Panc1 (cell line): Measurements from ENCODE around the gene POC1B. TPM values are rescaled to one million over a fixed set of nuclear protein-coding genes. Genes with fewer than 3 reads are reported as not detected.

Source experiments
- ATAC-seq: fragments of 200-7000 bp; cut with Tn5 transposase; 2 replicates; pipeline ENCODE4 v1.9.1; 2020; ENCODE audit warnings: mild to moderate bottlenecking, moderate library complexity
- BruUV-seq: library from RNA; stranded (reverse); fragments of 400-500 nt; replicated peaks from 2 replicates; lab custom pipeline; 2021; lab: Mats Ljungman, UMichigan
- CTCF ChIA-PET: fragments of 300-600 bp; sonication (Branson Sonifier 250); formaldehyde crosslinking; loops from one replicate; lab custom pipeline; 2022; ENCODE audit warnings: antibody characterized with exemption; lab: Charles Lee
- POLR2A ChIA-PET: fragments of 300-600 bp; sonication (Branson Sonifier 250); formaldehyde crosslinking; loops from one replicate; lab custom pipeline; 2022; ENCODE audit warnings: antibody characterized with exemption; lab: Charles Lee
- DNase-seq: peaks from one replicate; pipeline ENCODE4 v3.0.0-alpha.2; 2010; ENCODE audit warnings: low read depth, low spot score
- H3K27ac ChIP-seq: 2 replicates; pipeline ENCODE4 v1.5.1; 2011; ENCODE audit warnings: mild to moderate bottlenecking, low read length, inconsistent platforms
- H3K27me3 ChIP-seq: fragments of 200-500 bp; sonication (Bioruptor generic); 2 replicates; pipeline ENCODE4 v1.6.0; 2014; ENCODE audit warnings: low read length, inconsistent platforms; ENCODE audit not compliant: control insufficient read depth, insufficient read depth
- H3K36me3 ChIP-seq: fragments of 200-500 bp; sonication (Bioruptor generic); 2 replicates; pipeline ENCODE4 v1.5.1; 2014; ENCODE audit warnings: inconsistent platforms, mild to moderate bottlenecking, low read length, moderate library complexity; ENCODE audit not compliant: control insufficient read depth, insufficient read depth
- H3K4me1 ChIP-seq: 2 replicates; pipeline ENCODE4 v1.5.1; 2011; ENCODE audit warnings: inconsistent platforms, mild to moderate bottlenecking, low read length, moderate library complexity; ENCODE audit not compliant: control insufficient read depth, insufficient read depth
- H3K4me3 ChIP-seq, 2 experiments: 2 replicates each; pipeline ENCODE4 v1.5.1; 2011 to 2012; ENCODE audit warnings: low read depth in 2 of 2, low read length in 2 of 2, mild to moderate bottlenecking in 2 of 2, inconsistent platforms in 1 of 2, moderate library complexity in 1 of 2
- H3K9me3 ChIP-seq: fragments of 200-500 bp; sonication (Bioruptor generic); 2 replicates; pipeline ENCODE4 v1.5.1; 2014; ENCODE audit warnings: low read depth, mild to moderate bottlenecking, inconsistent platforms, low read length, moderate library complexity; ENCODE audit not compliant: control insufficient read depth, insufficient read depth
- POLR2AphosphoS5 ChIP-seq: IDR thresholded peaks from 2 replicates; pipeline ENCODE4 v1.6.1; 2012; ENCODE audit warnings: mild to moderate bottlenecking, low read depth, low read length, moderate library complexity
- SIN3A ChIP-seq: IDR thresholded peaks from 2 replicates; pipeline ENCODE4 v1.6.1; 2012; ENCODE audit warnings: low read depth, mild to moderate bottlenecking, low read length, moderate library complexity, borderline replicate concordance; ENCODE audit not compliant: insufficient read depth
- TCF7L2 ChIP-seq: IDR thresholded peaks from 2 replicates; pipeline ENCODE4 v1.6.1; 2011; ENCODE audit warnings: mild to moderate bottlenecking, low read depth, low read length, inconsistent platforms
- in situ Hi-C: cut with HindIII; loops from 2 replicates; pipeline ENCODE4 v1.10.0; 2016; ENCODE audit warnings: low sequenced_read_pairs, low pct_unique_long_range_greater_than_20kb
- intact Hi-C: fragments of 100-400 bp; cut with micrococcal nuclease; formaldehyde crosslinking; loops from one replicate; pipeline ENCODE4 v1.10.0; 2022; ENCODE audit not compliant: unreplicated experiment
- total RNA-seq: library from RNA; stranded (reverse); gene quantifications from one replicate; pipeline ENCODE4 v1.2.1, GENCODE V29; 2021; ENCODE audit not compliant: unreplicated experiment
- TF ChIP-seq, protein P1 (sequence below), 2 experiments: IDR thresholded peaks; 2 replicates each; pipeline ENCODE4 v1.6.1; 2011 to 2012; ENCODE audit warnings: low read depth in 2 of 2, control low read depth in 1 of 2, low read length in 1 of 2, mild to moderate bottlenecking in 1 of 2, moderate library complexity in 1 of 2; ENCODE audit not compliant: insufficient read depth in 1 of 2
- TF ChIP-seq, protein P2 (sequence below): fragments of 450-650 bp; IDR thresholded peaks from 2 replicates; pipeline ENCODE4 v1.5.1; 2017; ENCODE audit warnings: mild to moderate bottlenecking

The POC1B gene
- total RNA-seq, 1 experiment from 2014 or later, result 7.3 TPM

DNA sequence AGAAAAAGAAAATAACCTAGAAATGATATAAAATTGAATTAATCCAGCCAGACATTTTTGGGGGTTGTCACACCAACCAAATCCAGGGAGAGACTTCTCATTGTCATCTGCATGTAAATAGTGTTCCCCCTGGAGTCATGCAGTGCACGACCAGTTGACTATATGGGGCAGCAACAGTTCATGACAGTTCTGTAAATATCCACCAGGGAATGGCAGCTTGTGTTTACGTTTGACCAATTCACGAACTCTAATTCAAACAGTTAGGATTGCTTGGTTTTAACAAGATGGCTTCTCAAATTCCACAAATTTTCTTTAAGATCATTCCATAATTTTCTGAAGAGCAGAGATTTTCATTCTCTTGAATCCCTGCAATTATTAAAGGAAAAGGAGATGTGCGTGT is 130.1 kb downstream of the POC1B start:
- TF ChIP-seq, protein P1, sequence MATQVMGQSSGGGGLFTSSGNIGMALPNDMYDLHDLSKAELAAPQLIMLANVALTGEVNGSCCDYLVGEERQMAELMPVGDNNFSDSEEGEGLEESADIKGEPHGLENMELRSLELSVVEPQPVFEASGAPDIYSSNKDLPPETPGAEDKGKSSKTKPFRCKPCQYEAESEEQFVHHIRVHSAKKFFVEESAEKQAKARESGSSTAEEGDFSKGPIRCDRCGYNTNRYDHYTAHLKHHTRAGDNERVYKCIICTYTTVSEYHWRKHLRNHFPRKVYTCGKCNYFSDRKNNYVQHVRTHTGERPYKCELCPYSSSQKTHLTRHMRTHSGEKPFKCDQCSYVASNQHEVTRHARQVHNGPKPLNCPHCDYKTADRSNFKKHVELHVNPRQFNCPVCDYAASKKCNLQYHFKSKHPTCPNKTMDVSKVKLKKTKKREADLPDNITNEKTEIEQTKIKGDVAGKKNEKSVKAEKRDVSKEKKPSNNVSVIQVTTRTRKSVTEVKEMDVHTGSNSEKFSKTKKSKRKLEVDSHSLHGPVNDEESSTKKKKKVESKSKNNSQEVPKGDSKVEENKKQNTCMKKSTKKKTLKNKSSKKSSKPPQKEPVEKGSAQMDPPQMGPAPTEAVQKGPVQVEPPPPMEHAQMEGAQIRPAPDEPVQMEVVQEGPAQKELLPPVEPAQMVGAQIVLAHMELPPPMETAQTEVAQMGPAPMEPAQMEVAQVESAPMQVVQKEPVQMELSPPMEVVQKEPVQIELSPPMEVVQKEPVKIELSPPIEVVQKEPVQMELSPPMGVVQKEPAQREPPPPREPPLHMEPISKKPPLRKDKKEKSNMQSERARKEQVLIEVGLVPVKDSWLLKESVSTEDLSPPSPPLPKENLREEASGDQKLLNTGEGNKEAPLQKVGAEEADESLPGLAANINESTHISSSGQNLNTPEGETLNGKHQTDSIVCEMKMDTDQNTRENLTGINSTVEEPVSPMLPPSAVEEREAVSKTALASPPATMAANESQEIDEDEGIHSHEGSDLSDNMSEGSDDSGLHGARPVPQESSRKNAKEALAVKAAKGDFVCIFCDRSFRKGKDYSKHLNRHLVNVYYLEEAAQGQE (IDR thresholded peaks at IDR 0.05; ENCODE audit: insufficient read depth in 1 of 2, low read depth in 2 of 2, low read length in 1 of 2), result no peak
- TF ChIP-seq POLR2AphosphoS5 (no peak), TCF7L2 (no peak), SIN3A (no peak)
- TF ChIP-seq, protein P2, sequence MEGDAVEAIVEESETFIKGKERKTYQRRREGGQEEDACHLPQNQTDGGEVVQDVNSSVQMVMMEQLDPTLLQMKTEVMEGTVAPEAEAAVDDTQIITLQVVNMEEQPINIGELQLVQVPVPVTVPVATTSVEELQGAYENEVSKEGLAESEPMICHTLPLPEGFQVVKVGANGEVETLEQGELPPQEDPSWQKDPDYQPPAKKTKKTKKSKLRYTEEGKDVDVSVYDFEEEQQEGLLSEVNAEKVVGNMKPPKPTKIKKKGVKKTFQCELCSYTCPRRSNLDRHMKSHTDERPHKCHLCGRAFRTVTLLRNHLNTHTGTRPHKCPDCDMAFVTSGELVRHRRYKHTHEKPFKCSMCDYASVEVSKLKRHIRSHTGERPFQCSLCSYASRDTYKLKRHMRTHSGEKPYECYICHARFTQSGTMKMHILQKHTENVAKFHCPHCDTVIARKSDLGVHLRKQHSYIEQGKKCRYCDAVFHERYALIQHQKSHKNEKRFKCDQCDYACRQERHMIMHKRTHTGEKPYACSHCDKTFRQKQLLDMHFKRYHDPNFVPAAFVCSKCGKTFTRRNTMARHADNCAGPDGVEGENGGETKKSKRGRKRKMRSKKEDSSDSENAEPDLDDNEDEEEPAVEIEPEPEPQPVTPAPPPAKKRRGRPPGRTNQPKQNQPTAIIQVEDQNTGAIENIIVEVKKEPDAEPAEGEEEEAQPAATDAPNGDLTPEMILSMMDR, result no peak
- H3K36me3 ChIP-seq, result no peaks in the 10 kb centered on the region
- in situ Hi-C loops (no loop called here), intact Hi-C loops (no loop called here)
- H3K4me3 ChIP-seq, result no peak overlapping the region
- H3K9me3 ChIP-seq, result no peaks in the 10 kb centered on the region
- no peaks in the 10 kb centered on the region for H3K27me3 ChIP-seq
- no peaks in the 10 kb centered on the region; the same call in 1 of the 2 replicates for H3K4me1 ChIP-seq
- no peak overlapping the region for H3K27ac ChIP-seq
- BruUV-seq, result no TSS peak
- ChIA-PET CTCF (no interaction called here), POLR2A (no interaction called here)
- DNase-seq (no peak), ATAC-seq (no peak)

DNA sequence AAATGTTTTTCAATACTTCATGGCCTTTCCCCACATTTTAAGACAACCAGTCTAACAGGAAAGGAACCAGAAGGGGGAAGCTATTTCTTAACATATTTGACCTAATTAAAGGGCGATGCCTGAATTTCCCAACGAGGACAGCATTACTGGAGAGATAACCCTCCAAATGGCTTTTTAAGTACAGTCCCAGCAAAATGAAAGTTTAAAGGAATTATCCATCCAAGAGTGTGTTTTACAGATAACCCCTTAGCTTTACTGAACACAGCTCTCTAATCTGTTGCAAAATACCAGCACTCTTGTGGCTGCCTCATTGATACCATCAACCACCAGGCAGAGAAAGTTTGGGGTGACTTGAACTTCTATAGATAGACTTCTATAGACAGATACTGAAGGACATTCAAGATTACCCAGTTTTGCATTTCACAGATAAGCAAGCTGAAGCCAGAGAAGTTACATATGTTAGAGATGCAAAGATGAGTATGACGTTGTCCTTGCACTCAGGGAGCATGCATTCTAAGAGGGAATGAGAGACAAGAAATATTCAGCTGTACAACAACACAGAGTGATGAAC is 132.2 kb downstream of the POC1B start:
- TF ChIP-seq SIN3A (no peak), POLR2AphosphoS5 (no peak), TCF7L2 (no peak)
- TF ChIP-seq, protein P2, result no peak
- TF ChIP-seq, protein P1 (IDR thresholded peaks at IDR 0.05; ENCODE audit: insufficient read depth in 1 of 2, low read depth in 2 of 2, low read length in 1 of 2), result no peak
- no peak for ATAC-seq
- H3K4me1 ChIP-seq, result no peaks in the 10 kb centered on the region; the same call in 1 of the 2 replicates
- POLR2A ChIA-PET, result no interaction called here
- DNase-seq, result no peak
- no peaks in the 10 kb centered on the region for H3K27me3 ChIP-seq
- intact Hi-C loops, result no loop called here
- H3K4me3 ChIP-seq, result no peak overlapping the region
- CTCF ChIA-PET, result no interaction called here
- H3K36me3 ChIP-seq, result no peaks in the 10 kb centered on the region
- in situ Hi-C loops, result no loop called here
- H3K9me3 ChIP-seq, result no peaks in the 10 kb centered on the region
- no peak overlapping the region for H3K27ac ChIP-seq
- BruUV-seq, result no TSS peak
